HFFc6 (cell line): ENCODE data around the gene FAM131A. TPM values are rescaled to one million over a fixed set of nuclear protein-coding genes. Genes with fewer than 3 reads are reported as not detected.

Experiments used
- DNase-seq: peaks from one replicate; pipeline ENCODE4 v3.0.0-alpha.2; 2018
- H3K27ac Mint-ChIP-seq: 2 replicates; pipeline ENCODE4 v1.8.0; 2020; ENCODE audit warnings: mild to moderate bottlenecking, mixed read lengths
- H3K27me3 Mint-ChIP-seq: 2 replicates; pipeline ENCODE4 v1.8.0; 2021; ENCODE audit warnings: mild to moderate bottlenecking, moderate library complexity, mixed read lengths; ENCODE audit not compliant: insufficient read depth
- H3K36me3 Mint-ChIP-seq: 2 replicates; pipeline ENCODE4 v1.8.0; 2021; ENCODE audit warnings: low read depth, mixed read lengths
- H3K4me1 Mint-ChIP-seq: 2 replicates; pipeline ENCODE4 v1.8.0; 2020; ENCODE audit warnings: low read depth, mixed read lengths
- H3K4me3 Mint-ChIP-seq: 2 replicates; pipeline ENCODE4 v1.8.0; 2020; ENCODE audit warnings: mild to moderate bottlenecking, moderate library complexity, mixed read lengths
- H3K9me3 Mint-ChIP-seq: 2 replicates; pipeline ENCODE4 v1.8.0; 2020; ENCODE audit warnings: mild to moderate bottlenecking, mixed read lengths
- total RNA-seq, 6 experiments: library from RNA; stranded (reverse); fragmentation: NEBNext Ultra II Directional; extraction: Animal tissue kit (Norgen Biotek cat#: 25700); gene quantifications; 2 replicates in 1 of 6; 3 replicates in 5 of 6; pipeline ENCODE4 v1.2.3, GENCODE V29; 2021
- TF ChIP-seq, protein P1 (sequence below): fragments of 200-600 bp; sonication (generic); IDR thresholded peaks from 2 replicates; pipeline ENCODE4 v1.5.0; 2021; ENCODE audit warnings: antibody characterized with exemption, mild to moderate bottlenecking

The FAM131A gene
- total RNA-seq, 6 experiments from 2014 or later: 11.2 to 13.6 (median 11.9) TPM

DNA sequence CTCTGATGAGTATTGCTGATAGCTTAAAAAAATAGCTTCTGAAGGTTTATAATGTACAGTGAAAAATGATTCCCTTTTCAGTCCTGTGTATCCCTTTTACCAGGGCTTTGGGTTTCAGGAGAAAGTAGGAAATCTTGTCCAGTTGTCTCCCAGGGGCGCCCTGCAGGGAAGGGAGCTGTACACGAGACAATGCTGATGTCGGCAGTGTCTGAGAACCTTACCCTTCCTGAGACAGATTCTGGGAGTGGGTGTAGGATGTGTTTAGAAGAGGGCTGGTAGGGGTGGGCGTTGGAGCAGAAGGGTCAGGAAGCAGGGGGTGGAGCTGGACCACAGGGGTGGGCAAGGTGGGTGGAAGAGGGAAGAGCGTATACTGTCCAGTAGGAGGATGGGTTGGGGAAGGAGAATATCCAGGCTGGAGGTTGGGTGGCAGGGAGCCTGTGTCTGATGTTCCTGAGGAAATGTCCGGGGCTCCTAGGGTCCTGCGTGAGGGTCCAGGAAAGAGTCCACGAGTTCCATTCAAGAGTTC, 35.0 kb downstream of the FAM131A start:
- no peak for DNase-seq
- Mint-ChIP-seq H3K36me3 (peaks cover 20% of the 10 kb centered on the region), H3K9me3 (no peaks in the 10 kb centered on the region), H3K27me3 (peaks cover 20% of the 10 kb centered on the region), H3K4me3 (no peak overlapping the region), H3K4me1 (peaks cover 42% of the 10 kb centered on the region), H3K27ac (no peak overlapping the region)
- TF ChIP-seq, protein P1, sequence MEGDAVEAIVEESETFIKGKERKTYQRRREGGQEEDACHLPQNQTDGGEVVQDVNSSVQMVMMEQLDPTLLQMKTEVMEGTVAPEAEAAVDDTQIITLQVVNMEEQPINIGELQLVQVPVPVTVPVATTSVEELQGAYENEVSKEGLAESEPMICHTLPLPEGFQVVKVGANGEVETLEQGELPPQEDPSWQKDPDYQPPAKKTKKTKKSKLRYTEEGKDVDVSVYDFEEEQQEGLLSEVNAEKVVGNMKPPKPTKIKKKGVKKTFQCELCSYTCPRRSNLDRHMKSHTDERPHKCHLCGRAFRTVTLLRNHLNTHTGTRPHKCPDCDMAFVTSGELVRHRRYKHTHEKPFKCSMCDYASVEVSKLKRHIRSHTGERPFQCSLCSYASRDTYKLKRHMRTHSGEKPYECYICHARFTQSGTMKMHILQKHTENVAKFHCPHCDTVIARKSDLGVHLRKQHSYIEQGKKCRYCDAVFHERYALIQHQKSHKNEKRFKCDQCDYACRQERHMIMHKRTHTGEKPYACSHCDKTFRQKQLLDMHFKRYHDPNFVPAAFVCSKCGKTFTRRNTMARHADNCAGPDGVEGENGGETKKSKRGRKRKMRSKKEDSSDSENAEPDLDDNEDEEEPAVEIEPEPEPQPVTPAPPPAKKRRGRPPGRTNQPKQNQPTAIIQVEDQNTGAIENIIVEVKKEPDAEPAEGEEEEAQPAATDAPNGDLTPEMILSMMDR: no peak

DNA sequence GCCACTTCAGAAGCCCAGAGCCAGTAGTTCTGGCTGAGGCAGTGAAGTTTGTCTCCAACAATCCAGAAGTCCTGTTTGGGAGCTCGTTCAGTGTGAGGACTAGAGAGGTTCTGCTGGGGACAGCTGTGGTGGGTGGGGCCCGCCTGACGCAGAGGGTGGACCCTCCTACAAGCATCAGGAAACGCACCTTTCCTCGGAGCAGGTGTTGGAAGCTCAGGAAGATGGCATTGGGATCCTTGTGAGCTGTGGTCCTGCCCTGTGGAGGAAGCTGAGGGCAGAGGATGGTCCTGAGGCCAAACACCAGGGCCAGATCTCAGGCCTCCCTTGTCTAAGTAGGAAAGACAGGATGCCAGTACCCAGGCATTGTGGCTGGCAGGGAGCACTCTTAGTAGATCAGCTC, 35.5 kb downstream of the FAM131A start:
- TF ChIP-seq, protein P1: no peak
- no peak overlapping the region for H3K27ac Mint-ChIP-seq
- no peaks in the 10 kb centered on the region for H3K9me3 Mint-ChIP-seq
- no peak overlapping the region for H3K4me3 Mint-ChIP-seq
- H3K4me1 Mint-ChIP-seq: peaks cover 37% of the 10 kb centered on the region
- peaks cover 26% of the 10 kb centered on the region for H3K27me3 Mint-ChIP-seq
- DNase-seq: no peak
- H3K36me3 Mint-ChIP-seq: peaks cover 17% of the 10 kb centered on the region

DNA sequence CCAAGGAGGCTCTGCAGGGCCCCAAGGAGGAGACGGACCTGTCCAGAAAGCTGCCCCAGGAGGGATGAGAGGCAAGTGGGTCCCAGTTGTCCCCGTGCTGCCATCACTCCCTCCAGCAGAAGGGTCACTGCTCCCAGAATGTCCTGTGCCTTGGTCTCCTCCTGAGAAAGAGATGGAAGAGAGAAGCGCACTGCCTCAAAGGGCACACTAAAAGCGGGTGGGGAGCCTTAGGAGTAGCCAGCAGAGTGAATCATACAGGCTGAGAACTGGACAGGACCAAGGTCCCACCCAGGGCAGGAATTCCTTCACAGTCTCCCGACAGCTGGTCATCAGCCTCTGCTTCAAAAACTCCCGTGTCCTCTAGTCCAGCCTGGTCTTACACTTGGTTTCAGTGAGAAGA, 36.0 kb downstream of the FAM131A start:
- TF ChIP-seq, protein P1: no peak
- H3K27me3 Mint-ChIP-seq: peaks cover 27% of the 10 kb centered on the region
- no peak overlapping the region for H3K27ac Mint-ChIP-seq
- H3K4me1 Mint-ChIP-seq: peaks cover 32% of the 10 kb centered on the region
- peak; percentile 21 for DNase-seq
- H3K9me3 Mint-ChIP-seq: no peaks in the 10 kb centered on the region
- no peak overlapping the region for H3K4me3 Mint-ChIP-seq
- peaks cover 13% of the 10 kb centered on the region for H3K36me3 Mint-ChIP-seq

DNA sequence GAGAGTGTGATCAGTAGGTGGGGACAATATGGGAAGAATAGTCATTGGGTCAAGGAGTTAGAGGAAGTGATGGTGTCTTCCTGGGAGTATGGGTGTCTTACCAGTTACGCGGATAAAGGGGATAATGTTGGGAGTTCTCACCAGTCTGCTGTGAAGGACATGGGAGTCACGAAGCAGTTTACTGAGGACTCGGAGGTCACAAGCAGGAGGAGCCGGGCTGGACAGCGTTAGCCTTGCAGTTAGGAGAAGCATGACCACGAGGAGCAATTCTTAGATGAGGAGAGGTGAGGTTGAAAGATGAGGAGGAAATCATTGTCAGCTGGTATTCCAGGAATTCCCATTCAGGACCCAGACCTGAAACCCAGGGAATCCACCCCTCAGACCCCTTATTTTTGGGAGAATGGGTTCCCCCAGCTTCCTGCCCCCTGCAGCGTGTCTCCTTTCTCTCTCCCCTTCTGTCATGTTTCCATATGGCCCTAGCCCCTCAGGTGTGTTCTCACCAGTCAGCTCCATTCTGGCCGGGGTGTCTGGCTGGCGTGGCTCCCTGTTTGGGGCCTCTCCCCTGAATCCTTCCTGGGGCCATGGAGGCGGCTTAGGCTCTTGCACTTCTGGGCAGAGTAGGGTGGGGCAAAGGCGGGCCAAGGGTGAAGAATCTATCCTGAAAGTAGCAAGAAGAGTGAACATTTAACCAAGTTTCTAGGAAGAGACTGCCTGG, 38.5 kb downstream of the FAM131A start:
- H3K36me3 Mint-ChIP-seq: no peaks in the 10 kb centered on the region
- no peaks in the 10 kb centered on the region for H3K9me3 Mint-ChIP-seq
- no peak overlapping the region for H3K27ac Mint-ChIP-seq
- peaks cover 24% of the 10 kb centered on the region for H3K4me1 Mint-ChIP-seq
- no peak overlapping the region for H3K4me3 Mint-ChIP-seq
- H3K27me3 Mint-ChIP-seq: peaks cover 35% of the 10 kb centered on the region
- TF ChIP-seq, protein P1: no peak
- no peak for DNase-seq

DNA sequence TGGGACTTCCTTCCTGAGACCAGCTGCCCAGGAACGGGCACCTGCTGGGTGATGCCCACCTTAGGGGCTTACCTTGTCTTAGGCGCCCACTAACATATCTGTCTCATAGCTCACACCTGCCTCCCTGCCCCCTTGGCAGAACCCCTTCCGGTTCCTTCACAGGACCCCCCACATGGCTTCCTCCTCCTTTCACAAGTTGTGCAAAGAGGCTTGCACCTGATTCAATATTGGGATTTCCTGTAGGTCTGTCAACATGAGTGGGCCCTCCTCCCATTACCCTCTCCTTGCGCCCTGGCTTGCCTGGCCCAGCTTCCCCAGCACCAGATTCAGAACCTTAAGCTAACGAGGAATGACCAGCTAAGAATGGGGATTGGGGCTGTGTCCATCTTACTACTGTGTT, 40.0 kb downstream of the FAM131A start:
- no peak for DNase-seq

More for the DNA sequence above, 40.0 kb downstream of the FAM131A start:
- TF ChIP-seq, protein P1: no peak
- no peak overlapping the region for H3K4me3 Mint-ChIP-seq
- H3K9me3 Mint-ChIP-seq: no peaks in the 10 kb centered on the region
- H3K27me3 Mint-ChIP-seq: peaks cover 44% of the 10 kb centered on the region
- H3K36me3 Mint-ChIP-seq: no peaks in the 10 kb centered on the region
- H3K4me1 Mint-ChIP-seq: peaks cover 14% of the 10 kb centered on the region
- no peak overlapping the region for H3K27ac Mint-ChIP-seq
